ENCODE data around the gene AMIGO1.

Gene AMIGO1

GRCh38 chr1:109509176-109510134 lies at the start of gene AMIGO1:
TSS of gene AMIGO1 (minus strand) at chr1:109509727. CDS start at chr1:109508912, 815 bp downstream.
- DNase-seq, result peak; percentile 74

- DNase-seq, result no peak
Measured at GRCh38 chr1:109557520-109557919, 48.0 kb upstream of the AMIGO1 start.

GRCh38 chr1:109556563-109556962 lies 47.0 kb upstream of the AMIGO1 start:
- no peak for DNase-seq

- peak; percentile 98 for DNase-seq
Measured at GRCh38 chr1:109548321-109549267, 39.1 kb upstream of the AMIGO1 start, which contains the start of gene GNAI3. TSS of gene GNAI3 (plus strand) at chr1:109548615. CDS start at chr1:109548721, 106 bp downstream.

- no peak for DNase-seq
Measured at GRCh38 chr1:109547463-109548320, 38.2 kb upstream of the AMIGO1 start.

- peak; percentile 92 for DNase-seq
Measured at GRCh38 chr1:109546311-109547109, 37.0 kb upstream of the AMIGO1 start.

- no peak for DNase-seq
Measured at GRCh38 chr1:109543988-109544735, 34.6 kb upstream of the AMIGO1 start.

- DNase-seq, result no peak
Measured at GRCh38 chr1:109543283-109543987, 33.9 kb upstream of the AMIGO1 start.

- no peak for DNase-seq
Measured at GRCh38 chr1:109542657-109543056, 33.1 kb upstream of the AMIGO1 start.

GRCh38 chr1:109541102-109541501 lies 31.6 kb upstream of the AMIGO1 start:
- no peak for DNase-seq

GRCh38 chr1:109539676-109540075 lies 30.1 kb upstream of the AMIGO1 start, which contains the start of gene GPR61:
TSS of gene GPR61 (plus strand) at chr1:109539872. CDS start at chr1:109543023, 3,151 bp downstream.
- DNase-seq, result no peak

GRCh38 chr1:109538827-109539555 lies 29.5 kb upstream of the AMIGO1 start:
- no peak for DNase-seq

GRCh38 chr1:109537450-109538178 lies 28.1 kb upstream of the AMIGO1 start:
- DNase-seq, result no peak

- peak; percentile 65 for DNase-seq
Measured at GRCh38 chr1:109535971-109536491, 26.5 kb upstream of the AMIGO1 start.

- no peak for DNase-seq
Measured at GRCh38 chr1:109535481-109535880, 26.0 kb upstream of the AMIGO1 start.

GRCh38 chr1:109534307-109534858 lies 24.9 kb upstream of the AMIGO1 start:
- no peak for DNase-seq

GRCh38 chr1:109532365-109533136 lies 23.0 kb upstream of the AMIGO1 start:
- peak; percentile 90 for DNase-seq
